ENCODE results near the gene RGP1. TPM values are rescaled to one million over a fixed set of nuclear protein-coding genes. Genes with fewer than 3 reads are reported as not detected.

The RGP1 gene
- total and polyA plus RNA-seq, 12 donors: 6.4 to 41.2 (median 22.3) TPM

GRCh38 chr9:35781066-35781465 is 32.0 kb downstream of the RGP1 start:
- no peaks in the 10 kb centered on the region for H3K9me3 ChIP-seq (replicated peaks in 1 of 3)
- H3K4me1 ChIP-seq (replicated peaks in 1 of 2): peaks cover 0 to 3% of the 10 kb centered on the region in 2 donors
- H3K36me3 ChIP-seq (replicated peaks in 1 of 2): no peaks in the 10 kb centered on the region
- H3K27ac ChIP-seq: no peak overlapping the region
- intact Hi-C loops (cut with DNase I): no loop called here
- no peaks in the 10 kb centered on the region for H3K27me3 ChIP-seq
- no peak overlapping the region for H3K4me3 ChIP-seq
- DNase-seq: no peak
- WGBS, 4 donors: 67 to 83% (median 80%) methylated on average over 2 of the region's 2 CpGs; no CpG with 5 or more reads in 1 of the 4 donors
- TF ChIP-seq POLR2A (IDR thresholded peaks at IDR 0.05): no peak
- TF ChIP-seq CTCF (IDR thresholded peaks at IDR 0.05): no peak

GRCh38 chr9:35783418-35783817 is 34.3 kb downstream of the RGP1 start:
- H3K4me3 ChIP-seq: no peak overlapping the region
- no peak overlapping the region for H3K27ac ChIP-seq
- intact Hi-C loops (cut with DNase I): no loop called here
- no peak for DNase-seq
- H3K9me3 ChIP-seq (replicated peaks in 1 of 3): no peaks in the 10 kb centered on the region
- no peak for TF ChIP-seq CTCF (IDR thresholded peaks at IDR 0.05)
- no peak for TF ChIP-seq POLR2A (IDR thresholded peaks at IDR 0.05)
- no peaks in the 10 kb centered on the region for H3K4me1 ChIP-seq (replicated peaks in 1 of 2)
- H3K36me3 ChIP-seq (replicated peaks in 1 of 2): no peaks in the 10 kb centered on the region
- no peaks in the 10 kb centered on the region for H3K27me3 ChIP-seq

GRCh38 chr9:35789541-35789940 is 40.5 kb downstream of the RGP1 start:
- DNase-seq: peak in 1 of 7 donors; percentile 28
- Histone ChIP-seq H3K9me3 (replicated peaks in 1 of 3) (no peaks in the 10 kb centered on the region), H3K4me1 (replicated peaks in 1 of 2) (peaks cover 5 to 23% of the 10 kb centered on the region in 2 donors), H3K27ac (no peak overlapping the region), H3K36me3 (replicated peaks in 1 of 2) (no peaks in the 10 kb centered on the region), H3K27me3 (no peaks in the 10 kb centered on the region), H3K4me3 (no peak overlapping the region)
- intact Hi-C loops (cut with DNase I): no loop called here
- TF ChIP-seq POLR2A (IDR thresholded peaks at IDR 0.05) (no peak), CTCF (IDR thresholded peaks at IDR 0.05) (no peak)
- WGBS, 4 donors: 88 to 100% (median 93%) methylated on average over 2 of the region's 2 CpGs

GRCh38 chr9:35790025-35790384 is 40.9 kb downstream of the RGP1 start:
- Histone ChIP-seq H3K4me1 (replicated peaks in 1 of 2) (peaks cover 5 to 23% of the 10 kb centered on the region in 2 donors), H3K9me3 (replicated peaks in 1 of 3) (no peaks in the 10 kb centered on the region), H3K36me3 (replicated peaks in 1 of 2) (no peaks in the 10 kb centered on the region), H3K4me3 (no peak overlapping the region), H3K27ac (no peak overlapping the region), H3K27me3 (no peaks in the 10 kb centered on the region)
- no peak for DNase-seq
- TF ChIP-seq POLR2A (IDR thresholded peaks at IDR 0.05): no peak
- no peak for TF ChIP-seq CTCF (IDR thresholded peaks at IDR 0.05)
- intact Hi-C loops (cut with DNase I): loop anchor here (2.0 to 5.0 kb wide), 4 partner anchors 35 to 93 kb away; partner anchors contain the start of genes FAM221B (in 1 of the 2) and TMEM8B (in 1 of the 2)
- WGBS, 4 donors: 31 to 32% (median 32%) methylated on average over 4 of the region's 4 CpGs

All from adrenal gland (tissue), 12 donors.